KG1 (cell line): Measurements from ENCODE around the gene LIAS.
"Not testable (repeated sequence)": the region's sequence is repeated elsewhere in the genome, so short reads cannot be mapped to it uniquely, and the experiment has no call there.

Experiments used
- DNase-seq: peaks from one replicate; lab custom pipeline; 2025; lab: John Stamatoyannopoulos, UW

LIAS gene

DNA sequence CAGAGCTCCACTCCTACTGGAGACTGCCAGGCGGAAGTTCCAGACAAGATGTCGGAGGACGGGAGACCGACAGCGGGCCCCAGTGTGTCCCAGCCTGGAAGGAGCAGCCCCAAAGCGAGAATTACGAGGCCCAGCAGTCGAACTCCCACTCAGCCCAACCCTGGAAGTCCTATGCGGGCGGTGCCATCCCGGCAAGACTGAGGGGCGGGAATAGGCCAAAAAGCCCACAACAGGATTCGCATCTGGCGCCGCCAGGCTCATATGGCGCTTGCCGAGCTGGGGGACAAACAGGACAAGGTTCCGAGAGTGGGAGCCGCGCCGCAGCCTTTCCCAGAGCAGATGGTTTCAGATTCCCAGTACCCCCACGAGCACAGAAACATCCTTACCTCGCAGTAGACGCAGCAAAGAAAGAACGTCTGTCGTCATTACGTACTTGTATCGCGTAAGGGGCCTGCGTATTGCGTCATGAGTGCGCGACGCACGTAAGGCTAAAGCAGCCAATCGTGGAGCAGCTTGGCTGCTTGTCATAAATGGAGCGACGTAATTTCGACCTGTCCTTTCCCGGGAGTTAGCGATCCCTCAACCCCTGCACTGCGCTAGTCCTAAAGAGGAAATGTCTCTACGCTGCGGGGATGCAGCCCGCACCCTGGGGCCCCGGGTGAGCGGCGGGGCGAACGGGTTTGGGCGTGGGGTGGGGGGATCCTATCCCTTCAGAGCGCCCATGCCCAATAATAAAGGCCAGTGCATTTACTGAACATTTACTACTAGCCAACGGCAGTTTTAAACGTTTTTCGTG lies at the start of gene LIAS, which contains the start of gene RPL9:
Gene LIAS, plus strand, starts transcription at position 552 of the 796 bp plus-strand sequence. Its CDS starts 62 bp downstream, at position 614.
Gene RPL9, minus strand, starts transcription at position 418 of the 796 bp plus-strand sequence. CDS start 483 bp downstream, outside the sequence.
- peak; percentile 95 for DNase-seq

DNA sequence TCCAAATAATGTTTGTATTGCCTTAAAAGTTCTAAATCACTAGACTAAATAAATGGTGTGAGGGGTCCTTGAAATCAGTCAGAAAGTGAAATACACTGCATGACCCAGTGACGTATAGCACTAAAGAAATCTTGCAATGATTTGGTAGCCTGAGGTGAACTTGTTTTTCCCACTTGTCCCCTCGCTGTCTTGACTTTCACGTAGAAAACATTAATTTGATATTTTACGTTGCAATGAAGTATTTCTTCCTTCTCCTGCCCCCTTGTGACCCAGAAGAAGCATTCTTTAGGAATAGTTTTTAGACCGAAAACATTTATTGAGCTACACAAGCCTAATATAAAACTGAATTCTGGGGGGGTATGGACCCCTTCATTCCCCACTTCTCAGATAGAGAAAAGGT lies 48.4 kb upstream of the LIAS start:
- DNase-seq, result no peak

DNA sequence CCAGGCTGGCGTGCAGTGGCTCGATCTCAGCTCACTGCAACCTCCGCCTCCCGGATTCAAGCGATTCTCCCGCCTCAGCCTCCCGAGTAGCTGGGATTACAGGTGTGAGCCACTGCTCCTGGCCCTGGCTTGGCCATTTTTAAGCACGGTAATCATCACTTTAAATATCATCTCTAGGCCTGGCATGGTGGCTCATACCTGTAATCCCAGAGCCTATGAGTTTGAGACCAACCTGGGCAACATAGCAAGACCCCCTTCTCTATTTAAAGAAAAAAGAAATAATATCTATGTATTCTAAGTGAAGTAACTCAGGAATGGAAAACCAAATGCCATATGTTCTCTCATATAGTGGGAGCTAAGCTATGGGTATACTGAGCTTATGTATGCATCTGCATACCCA lies 47.3 kb upstream of the LIAS start:
- not testable (repeated sequence) for DNase-seq

GRCh38 chr4:39415678-39416283 lies 43.1 kb upstream of the LIAS start:
- no peak for DNase-seq

GRCh38 chr4:39422247-39422646 lies 36.6 kb upstream of the LIAS start:
- DNase-seq, result no peak

DNA sequence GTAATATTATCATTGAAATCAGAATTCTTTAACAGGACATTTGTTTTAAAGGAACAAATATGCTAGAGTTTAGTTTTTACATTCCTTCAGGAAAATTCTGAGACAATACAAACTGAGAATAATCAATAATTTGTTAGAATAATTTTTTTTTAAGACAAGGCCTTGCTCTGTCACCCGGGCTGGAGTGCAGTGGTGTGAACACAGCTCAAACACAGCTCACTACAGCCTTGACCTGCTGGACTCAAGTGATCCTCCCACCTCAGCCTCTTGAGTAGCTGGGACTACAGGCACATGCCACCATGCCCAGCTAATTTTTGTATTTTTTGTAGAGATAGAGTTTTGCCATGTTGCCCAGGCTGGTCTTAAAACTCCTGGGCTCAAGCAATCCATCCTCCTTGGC lies 33.6 kb upstream of the LIAS start:
- DNase-seq, result not testable (repeated sequence)

DNA sequence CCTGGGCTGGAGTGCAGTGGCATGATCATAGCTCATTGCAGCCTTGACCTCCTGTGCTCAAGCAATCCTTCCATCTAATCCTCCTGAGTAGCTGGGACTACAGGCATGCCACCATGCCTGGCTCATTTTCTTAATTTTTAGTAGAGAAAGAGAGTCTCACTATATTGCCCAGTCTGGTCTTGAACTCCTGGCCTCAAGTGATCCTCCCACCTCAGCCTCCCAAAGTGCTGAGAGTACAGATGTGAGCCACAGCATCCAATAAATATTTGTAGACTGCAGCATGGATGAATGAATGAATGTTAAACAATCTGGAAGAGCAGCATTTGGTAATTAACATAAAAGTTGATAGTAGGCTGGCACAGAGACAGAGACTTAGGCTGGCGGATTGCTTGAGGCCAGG lies 32.1 kb upstream of the LIAS start:
- no peak for DNase-seq

DNA sequence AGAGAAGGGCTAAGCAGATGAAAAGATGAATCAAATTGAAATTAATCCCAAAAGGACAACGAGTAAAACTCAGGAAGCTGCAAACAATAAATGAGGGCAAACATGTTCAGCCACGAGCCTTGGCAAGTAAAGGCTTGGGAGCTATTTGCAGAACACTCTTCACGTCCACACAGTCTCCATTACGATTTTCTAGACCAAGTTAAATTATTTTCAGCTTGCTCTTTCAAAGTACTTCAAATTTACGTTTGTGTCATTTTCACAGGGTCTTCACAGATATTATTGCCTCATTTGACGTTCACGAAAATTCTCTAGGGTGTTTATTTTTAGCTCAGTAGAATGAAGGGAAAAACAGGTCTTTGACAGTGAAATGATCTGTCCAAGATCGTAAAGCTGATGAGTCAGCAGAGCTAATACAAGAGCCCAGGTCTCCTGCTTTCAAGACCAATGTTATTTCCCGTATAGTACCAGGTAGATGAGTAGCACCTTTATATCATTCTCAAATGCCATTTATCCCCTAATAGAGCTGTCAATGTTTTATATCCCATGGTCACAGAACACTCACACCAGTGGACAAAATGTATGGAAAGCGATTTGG lies 31.2 kb upstream of the LIAS start:
- DNase-seq, result no peak

DNA sequence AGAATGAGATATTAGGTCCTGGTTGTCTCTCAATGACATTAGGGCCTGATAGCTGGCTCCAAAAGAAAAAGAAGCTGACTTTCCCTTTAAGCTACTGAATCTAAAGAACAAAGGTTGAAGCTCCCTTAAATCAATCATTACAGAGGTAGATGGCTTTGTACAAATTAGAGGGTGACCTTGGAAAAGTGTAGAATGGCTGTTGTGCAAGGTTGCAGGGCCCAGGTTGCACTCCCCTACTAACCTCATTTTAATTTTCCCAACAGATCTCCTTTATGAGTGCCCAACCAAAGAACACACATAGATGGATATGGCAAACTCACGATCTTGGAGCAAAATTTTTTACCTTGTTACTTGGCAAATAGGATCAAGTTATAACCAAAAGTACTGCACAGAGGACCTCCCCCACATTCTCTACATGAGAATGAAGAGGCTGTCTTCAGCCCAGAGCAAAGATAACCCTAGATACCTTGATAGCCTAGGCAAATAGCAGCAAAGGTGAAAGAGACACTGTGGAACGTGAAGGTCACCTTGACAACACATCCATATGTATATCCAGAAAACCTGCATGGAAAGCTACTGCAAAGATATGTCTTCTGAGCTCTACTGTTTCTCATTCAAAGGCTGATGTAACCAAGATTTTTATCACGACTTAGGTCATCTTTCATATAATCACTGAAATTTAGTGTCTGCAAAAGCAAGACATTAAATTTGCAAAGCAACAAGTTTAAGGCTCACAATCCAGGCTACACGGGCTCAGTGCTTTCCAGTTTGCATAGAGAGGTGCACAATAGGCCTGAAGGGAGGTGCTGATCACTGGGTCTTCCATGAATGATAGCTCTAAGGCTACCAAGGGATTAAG lies 29.2 kb upstream of the LIAS start:
- no peak for DNase-seq

DNA sequence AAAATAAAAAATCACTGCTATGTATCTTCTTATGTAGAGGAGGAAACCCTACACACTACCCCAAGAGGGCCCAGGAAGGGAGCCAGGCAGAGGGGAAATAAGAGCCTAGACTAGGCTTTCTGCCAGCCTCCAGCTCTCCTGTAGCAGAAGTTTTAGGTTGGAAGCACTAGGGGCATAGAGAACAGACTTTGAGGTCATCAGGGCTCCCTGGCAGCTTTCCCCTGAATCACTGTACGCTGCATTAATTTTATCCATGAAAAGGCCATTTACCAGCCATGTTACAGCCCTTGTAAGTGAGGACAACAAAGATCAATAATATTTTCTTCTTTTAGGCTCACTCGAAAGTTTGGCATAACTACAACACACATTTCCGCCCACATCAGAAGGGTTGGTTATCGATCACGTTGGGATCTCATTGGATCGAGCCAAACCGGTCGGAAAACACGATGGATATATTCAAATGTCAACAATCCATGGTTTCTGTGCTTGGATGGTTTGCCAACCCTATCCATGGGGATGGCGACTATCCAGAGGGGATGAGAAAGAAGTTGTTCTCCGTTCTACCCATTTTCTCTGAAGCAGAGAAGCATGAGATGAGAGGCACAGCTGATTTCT lies 24.9 kb upstream of the LIAS start:
- no peak for DNase-seq

DNA sequence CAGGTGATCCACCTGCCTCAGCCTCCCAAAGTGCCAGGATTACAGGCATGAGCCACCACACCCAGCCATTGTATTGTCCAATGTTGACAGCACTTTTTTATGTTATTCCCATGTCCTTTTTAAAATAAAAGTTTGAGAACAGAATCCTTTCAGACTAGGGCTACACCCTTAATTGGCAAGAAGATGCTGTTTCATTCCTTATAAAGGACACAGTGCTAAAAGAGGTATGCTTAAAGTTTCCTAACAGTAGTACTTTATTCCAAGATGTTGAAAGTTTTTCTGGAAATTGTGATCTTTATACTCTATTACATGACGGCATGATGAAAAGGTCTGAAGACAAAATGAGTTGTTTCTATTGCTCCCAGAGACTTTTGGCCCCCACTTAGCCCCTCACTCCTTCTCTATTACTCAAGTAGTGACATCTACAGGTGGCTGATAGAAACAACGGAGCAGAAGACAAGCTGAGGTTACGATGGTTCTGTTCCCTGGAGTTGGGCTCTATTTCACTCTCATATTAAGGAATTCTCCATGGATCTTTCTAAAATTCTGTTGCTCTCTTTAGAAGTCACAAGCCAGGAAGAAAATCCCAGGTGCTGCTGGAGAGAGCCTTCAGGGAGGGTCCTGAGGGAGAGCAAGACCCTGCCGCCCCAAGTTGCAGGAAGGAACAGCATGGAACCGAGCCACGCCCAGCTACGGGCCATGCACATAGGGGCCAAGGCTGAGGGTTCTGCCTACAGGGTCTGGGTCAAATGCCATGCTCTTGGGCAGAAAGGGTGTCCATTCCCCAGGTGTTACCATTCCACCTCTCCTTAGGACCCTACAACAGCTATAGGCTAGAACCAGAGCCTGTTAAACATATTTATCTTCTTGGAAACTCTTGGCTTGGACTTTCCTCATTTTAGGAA lies 22.9 kb upstream of the LIAS start:
- DNase-seq, result no peak

GRCh38 chr4:39441593-39441992 lies 17.3 kb upstream of the LIAS start:
- DNase-seq, result no peak

- no peak for DNase-seq
Observed at GRCh38 chr4:39442998-39443397, 15.9 kb upstream of the LIAS start.

DNA sequence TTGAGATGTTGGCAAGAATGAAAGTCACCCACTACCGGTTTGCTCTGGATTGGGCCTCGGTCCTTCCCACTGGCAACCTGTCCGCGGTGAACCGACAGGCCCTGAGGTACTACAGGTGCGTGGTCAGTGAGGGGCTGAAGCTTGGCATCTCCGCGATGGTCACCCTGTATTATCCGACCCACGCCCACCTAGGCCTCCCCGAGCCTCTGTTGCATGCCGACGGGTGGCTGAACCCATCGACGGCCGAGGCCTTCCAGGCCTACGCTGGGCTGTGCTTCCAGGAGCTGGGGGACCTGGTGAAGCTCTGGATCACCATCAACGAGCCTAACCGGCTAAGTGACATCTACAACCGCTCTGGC lies 12.4 kb upstream of the LIAS start:
- no peak for DNase-seq

GRCh38 chr4:39446842-39447573 lies 11.8 kb upstream of the LIAS start:
- DNase-seq, result no peak

DNA sequence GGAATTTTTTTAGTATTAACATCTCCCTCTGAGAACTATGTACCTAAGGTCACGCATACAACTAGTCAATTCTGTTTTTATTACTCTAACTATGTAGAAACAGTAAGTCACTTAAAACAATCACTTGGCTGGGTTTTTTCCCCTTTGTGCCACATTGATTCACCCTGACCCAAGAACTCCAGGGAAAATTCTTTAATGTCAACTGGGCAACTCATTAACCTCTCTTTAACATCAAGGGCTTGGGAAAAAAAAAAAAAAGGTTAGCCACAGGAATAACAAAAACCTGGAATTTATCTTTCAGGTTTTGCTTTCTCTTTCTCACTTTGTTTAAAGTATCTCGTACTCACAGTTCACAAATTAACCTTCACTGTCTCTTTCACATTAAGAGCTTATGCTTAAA lies 8.2 kb upstream of the LIAS start:
- no peak for DNase-seq

- DNase-seq, result no peak
Observed at GRCh38 chr4:39451423-39452023, 7.3 kb upstream of the LIAS start.

GRCh38 chr4:39452153-39452859 lies 6.5 kb upstream of the LIAS start:
- no peak for DNase-seq
